ENCODE data around the gene HLA-DMB. TPM values are rescaled to one million over a fixed set of nuclear protein-coding genes. Genes with fewer than 3 reads are reported as not detected.

Gene HLA-DMB
- total RNA-seq, 1 experiment from 2014 or later = 1.7 TPM

GRCh38 chr6:32962213-32962826 lies 21.5 kb upstream of the HLA-DMB start:
- Histone ChIP-seq H3K4me2 (ENCODE audit: insufficient read depth, insufficient read length, low read length) (no peak overlapping the region), H3K79me1 (ENCODE audit: insufficient read depth, low read depth, low read length, poor library complexity, severe bottlenecking) (no peaks in the 10 kb centered on the region), H3T11ph (ENCODE audit: low read length) (no peak overlapping the region), H3K4ac (ENCODE audit: low read depth, low read length) (no peak overlapping the region), H3K9me3 (ENCODE audit: control insufficient read depth, low read depth, low read length) (no peaks in the 10 kb centered on the region), H2BK12ac (ENCODE audit: insufficient read length, low read depth, low read length) (no peak overlapping the region), H3K27me3 (ENCODE audit: insufficient read depth, low read length) (no peaks in the 10 kb centered on the region), H3K4me1 (ENCODE audit: insufficient read depth, low read length) (no peaks in the 10 kb centered on the region), H2BK15ac (ENCODE audit: low read depth, low read length) (no peak overlapping the region), H3K79me2 (ENCODE audit: insufficient read depth, low read length) (no peaks in the 10 kb centered on the region; the same call in 1 of the 2 replicates), H4K20me1 (ENCODE audit: control insufficient read depth, insufficient read depth, insufficient read length) (no peaks in the 10 kb centered on the region), H4K91ac (ENCODE audit: insufficient read length, low read depth, low read length) (no peak overlapping the region), H4K5ac (ENCODE audit: insufficient read length, low read depth, low read length) (no peak overlapping the region), H3K9ac (ENCODE audit: extremely low read depth, insufficient read length, low read length) (no peak overlapping the region), H3K23me2 (ENCODE audit: insufficient read length, low read depth, low read length, poor library complexity, severe bottlenecking) (no peaks in the 10 kb centered on the region), H3K14ac (ENCODE audit: insufficient read depth, low read length) (no peak overlapping the region), H2BK20ac (ENCODE audit: low read depth, low read length, poor library complexity, severe bottlenecking) (no peak overlapping the region), H3K23ac (ENCODE audit: insufficient read length, low read depth, low read length) (no peak overlapping the region), H3K18ac (ENCODE audit: insufficient read length, low read depth, low read length) (no peak overlapping the region), H2BK5ac (ENCODE audit: insufficient read length, low read length) (no peak overlapping the region), H3K56ac (ENCODE audit: insufficient read length, low read depth, low read length) (no peak overlapping the region), H4K8ac (replicated peaks; ENCODE audit: insufficient read length, low read depth, low read length) (no peak overlapping the region), H2BK120ac (ENCODE audit: low read depth, low read length, poor library complexity, severe bottlenecking) (no peak overlapping the region), H2AK5ac (ENCODE audit: insufficient read length, low read length) (no peak overlapping the region), H2AFZ (ENCODE audit: low read length) (no peak overlapping the region), H3K27ac (ENCODE audit: insufficient read length, low read depth, low read length) (no peak overlapping the region)
- H3K4me1 Mint-ChIP-seq = peaks cover 8 to 9% of the 10 kb centered on the region in 2 experiments
- TF ChIP-seq CTCF (conservative IDR thresholded peaks at IDR 0.05) = no peak
- no peak overlapping the region for H3K4me3 Mint-ChIP-seq
- peaks cover 0 to 2% (median 0%) of the 10 kb centered on the region in 3 experiments; a peak in 2 of 7 replicates for H3K36me3 Mint-ChIP-seq (ENCODE audit: insufficient read depth in 1 of 3, low read depth in 3 of 3)
- DNase-seq = no peak
- no peaks in the 10 kb centered on the region for H3K27me3 Mint-ChIP-seq (ENCODE audit: low read depth)
- H3K27ac Mint-ChIP-seq = no peak overlapping the region
- WGBS (ENCODE audit: extremely low coverage, insufficient read length, low lambda C conversion rate) = no CpG with 5 or more reads among the region's 1 CpG
- H3K9me3 Mint-ChIP-seq = no peaks in the 10 kb centered on the region
